Medulla oblongata (tissue), 1 donor: ENCODE measurements around the gene FOXA2.
"Not testable (repeated sequence)": the region's sequence is repeated elsewhere in the genome, so short reads cannot be mapped to it uniquely, and the experiment has no call there.

Source experiments
- DNase-seq: peaks from one replicate; pipeline ENCODE4 v3.0.0-alpha.2; 2015; ENCODE audit errors: extremely low spot score

The FOXA2 gene

DNA sequence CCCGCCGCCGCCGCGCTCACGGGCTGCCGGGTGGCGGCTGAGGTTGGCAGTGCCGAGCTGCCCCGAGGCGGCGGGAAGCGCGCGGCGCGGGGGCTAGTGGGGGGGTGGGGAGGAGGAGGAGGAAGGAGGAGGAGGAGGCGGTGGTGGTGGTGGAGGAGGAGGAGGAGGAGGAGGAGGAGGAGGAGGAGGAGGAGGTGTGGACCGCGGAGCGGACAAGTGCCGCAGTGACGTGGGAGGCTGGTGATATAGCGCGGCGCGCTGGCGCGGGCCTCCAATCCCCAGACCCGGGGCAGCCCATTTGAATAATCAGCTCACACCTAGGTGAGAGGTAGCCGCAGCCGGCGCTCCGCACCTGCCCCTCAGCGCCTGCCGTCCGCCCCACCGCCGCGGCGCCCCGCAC lies at the start of gene FOXA2:
FOXA2 (minus strand) TSS at position 51 of the 400 bp plus-strand sequence. CDS start 294 bp downstream, outside the sequence.
- DNase-seq: no peak

DNA sequence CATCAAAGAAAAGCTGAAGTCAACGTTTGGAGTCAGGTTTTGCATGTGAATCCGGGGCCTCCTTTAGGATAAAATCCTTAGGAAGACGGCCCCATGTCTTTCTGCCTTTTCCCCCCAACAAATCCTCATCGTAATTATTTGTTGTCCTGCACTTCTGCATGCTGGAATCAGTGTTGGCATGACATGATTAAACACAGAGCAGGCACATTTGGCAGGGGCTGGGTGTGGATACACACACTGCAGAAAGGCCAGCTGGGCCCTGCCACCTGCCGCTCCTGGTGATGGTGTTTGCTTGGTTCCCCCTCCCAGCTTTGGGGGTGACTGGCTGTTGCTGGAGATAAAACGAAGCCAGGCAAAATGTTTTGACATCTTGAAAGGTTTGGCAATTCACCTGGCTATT lies 46.3 kb upstream of the FOXA2 start:
- no peak for DNase-seq

DNA sequence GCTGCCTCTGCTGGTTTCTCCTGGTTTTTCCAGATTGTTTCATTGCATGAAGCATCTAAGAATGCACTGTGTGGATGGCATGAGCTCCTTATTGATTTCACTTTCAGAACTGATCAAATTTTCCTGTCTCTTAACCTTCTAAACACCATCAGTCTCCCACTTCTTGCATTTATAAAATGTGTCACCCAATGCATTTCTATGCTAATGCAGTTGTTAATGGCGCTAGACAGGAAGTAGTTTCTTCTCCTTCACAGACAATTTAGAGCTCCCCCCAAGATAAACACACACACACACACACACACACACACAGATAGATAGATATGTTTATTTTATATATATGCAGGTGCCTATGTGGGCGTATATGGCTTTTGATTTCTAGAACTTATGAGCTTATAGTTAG lies 45.6 kb upstream of the FOXA2 start:
- DNase-seq: no peak

DNA sequence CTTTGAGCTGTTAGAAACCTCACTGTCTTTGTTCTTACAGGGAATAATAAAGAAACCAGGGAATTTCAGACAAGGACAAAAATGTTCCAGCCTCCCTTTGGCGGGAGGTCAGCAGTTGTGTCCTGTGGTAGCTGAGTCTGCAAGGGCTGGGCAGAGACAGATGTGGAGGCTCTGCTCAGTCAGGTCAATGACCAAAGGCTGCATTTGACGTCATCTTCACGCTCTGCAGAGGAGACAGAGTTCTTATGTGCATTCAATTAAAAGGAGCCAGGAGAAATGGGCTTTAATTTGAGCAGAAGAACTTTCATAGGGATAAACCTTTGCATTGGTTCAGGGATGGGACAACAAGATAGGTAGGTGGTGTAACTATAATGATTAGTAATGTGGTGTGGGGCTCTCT lies 45.1 kb upstream of the FOXA2 start:
- no peak for DNase-seq

DNA sequence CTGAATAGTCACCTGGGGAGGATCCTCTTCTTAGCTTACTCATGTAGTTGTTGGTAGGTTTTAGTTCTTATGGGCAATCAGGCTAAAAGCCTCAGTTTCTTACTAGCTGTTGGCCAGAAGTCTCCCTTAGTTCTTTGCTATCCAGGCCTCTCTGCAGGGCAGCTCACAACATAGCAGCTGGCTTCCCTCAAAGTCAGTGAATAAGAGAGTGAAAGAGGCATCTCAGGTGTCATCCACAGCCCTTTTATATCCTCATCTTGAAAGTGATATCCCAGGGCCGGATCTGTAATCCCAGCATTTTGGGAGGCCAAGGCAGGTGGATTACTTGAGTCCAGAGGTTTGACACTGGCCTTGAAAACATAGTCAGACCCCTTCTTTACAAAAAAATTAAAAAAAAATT lies 42.1 kb upstream of the FOXA2 start:
- no peak for DNase-seq

DNA sequence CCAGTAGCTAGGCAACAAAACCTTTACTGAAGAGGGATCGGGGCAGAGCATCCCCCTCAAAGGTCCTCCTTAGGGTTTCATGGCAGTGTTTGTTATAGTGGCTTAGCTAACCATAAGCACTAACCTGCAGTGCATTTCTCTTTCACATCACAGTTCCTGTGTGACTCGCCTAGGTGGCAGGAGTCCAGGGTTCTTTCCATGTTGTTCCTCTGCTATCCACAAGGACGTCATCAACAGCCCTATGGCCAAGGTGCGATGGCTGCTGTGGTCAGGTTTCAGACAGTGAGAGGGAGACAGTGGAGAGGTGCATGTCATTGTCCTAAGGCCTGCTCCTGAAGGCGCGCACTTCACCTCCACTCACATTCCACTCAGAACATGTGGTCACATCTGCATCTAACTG lies 38.8 kb upstream of the FOXA2 start:
- no peak for DNase-seq

DNA sequence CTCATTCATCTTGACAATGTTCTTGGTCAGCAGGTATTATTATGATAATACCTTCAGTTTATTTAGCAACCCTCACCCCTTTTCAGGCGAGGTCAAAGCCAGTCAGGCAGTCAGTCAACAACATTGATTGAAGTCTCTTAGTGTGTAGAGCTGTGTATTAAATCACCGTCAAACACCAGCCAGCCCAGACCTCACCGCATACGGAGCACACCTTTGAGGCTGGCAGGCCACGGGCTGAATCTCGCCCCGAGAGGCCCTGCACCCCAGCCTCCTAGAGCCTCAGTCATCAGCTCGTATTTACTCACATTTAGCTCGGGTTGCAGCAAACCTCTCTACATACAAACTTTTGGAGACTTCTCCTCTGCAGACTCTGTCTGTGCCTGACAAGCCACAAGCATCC lies 36.0 kb upstream of the FOXA2 start:
- DNase-seq: no peak

DNA sequence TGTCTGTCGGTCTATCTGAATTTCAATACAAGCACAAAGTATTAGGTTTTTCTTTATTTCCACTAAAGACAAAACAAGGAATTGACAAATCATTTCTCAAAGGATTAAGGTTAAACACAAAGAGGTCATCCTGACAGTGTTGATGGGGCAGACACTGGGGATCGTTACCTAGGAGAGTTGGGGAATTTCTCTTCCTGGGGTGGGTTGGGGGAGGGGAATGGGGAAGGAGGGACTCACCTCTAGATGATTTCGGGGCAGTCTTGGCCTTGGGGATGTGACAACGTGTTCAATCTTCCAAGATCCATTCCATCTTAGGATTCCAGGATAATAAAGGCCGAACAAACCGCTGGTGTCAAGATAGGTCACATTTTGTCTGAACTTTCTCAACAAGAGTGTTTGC lies 35.4 kb upstream of the FOXA2 start:
- DNase-seq: no peak

DNA sequence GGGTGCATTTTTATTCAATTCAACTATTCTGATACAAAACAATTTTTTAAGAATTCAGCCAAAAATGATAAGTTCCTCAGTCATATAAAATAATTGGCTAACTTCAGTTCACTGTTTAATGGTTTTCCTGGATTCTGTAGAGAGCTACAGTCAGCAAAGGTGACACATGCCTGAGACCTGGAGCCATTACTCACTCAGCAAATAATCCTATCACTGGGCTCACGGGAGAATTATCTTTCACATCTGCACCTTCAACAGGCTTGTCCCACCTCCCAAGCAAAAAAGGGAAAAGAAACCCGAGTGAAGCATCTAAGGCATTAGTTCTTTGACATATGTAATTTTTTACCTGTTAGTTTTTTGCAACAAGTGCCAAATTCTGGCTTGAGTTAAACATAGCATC lies 34.9 kb upstream of the FOXA2 start:
- no peak for DNase-seq

DNA sequence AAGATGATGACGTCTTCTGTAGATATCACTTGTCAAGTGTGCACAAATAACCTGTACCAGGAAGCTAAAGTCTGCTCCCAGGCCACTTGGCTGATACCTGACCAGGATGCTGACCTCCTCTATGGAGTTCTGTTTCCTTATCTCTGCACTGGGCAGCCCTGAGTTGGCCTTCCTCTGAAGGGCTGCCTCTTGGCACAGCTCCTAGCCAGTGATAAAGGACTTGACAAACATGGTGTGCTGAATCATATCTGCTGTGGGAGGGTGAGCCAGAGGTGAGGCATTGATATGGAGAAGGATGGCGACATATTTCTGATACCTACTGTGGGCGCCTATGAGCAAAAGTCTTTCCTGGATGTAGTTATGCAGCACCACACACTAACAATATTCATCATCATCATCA lies 32.8 kb upstream of the FOXA2 start:
- no peak for DNase-seq

DNA sequence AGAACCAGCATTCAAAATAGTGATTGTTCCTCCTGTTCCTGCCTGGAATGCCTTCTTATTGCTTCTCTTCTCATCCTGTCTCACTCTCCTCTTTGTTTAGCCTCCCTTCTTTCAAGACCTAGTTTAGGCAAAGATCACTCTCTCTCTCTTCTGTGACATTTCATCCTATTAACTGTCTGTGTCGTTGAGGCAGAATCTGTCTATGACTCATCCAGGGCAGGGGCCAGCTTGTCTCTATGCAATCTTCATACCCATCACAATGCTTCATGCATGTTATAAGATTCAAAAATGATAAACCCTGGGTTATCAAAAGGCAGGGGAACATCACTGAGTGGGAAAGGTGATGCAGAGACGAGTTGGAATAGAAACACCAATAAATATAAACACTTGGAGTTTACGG lies 32.2 kb upstream of the FOXA2 start:
- no peak for DNase-seq

DNA sequence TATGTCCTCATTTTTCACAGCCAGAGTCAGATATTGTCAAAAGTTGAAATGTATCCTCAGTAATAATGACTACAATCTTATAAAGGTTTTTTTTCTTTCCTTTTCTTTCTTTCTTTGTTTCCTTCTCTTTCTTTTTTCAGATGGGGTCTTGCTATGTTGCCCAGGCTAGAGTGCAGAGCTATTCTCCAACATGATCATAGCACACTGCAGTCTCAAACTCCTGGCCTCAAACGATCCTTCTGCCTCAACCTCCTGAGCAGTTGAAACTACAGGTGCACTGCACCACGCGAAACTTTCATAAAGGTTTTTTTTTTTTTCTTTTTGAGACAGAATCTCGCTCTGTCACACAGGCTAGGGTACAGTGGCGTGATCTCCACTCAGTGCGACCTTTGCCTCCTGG lies 31.1 kb upstream of the FOXA2 start:
- no peak for DNase-seq

DNA sequence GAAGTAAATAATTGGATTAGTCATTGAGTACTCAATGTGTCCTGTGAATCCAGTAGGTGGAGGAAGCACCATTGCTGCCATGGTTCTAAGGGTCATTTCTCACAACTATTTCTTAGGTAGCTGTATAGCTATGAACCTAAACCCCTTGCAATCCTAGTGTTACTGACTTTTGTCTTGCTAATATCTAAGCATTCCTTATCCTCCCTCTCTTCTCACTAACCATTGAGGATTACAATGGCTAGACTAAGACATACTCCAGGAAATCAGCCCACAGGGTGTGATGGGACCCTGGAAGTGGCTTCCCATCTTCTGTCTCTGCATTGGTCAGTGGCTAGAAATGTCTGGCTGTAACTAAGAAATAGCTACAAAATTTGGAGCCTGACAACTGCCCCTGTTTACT lies 27.3 kb upstream of the FOXA2 start:
- DNase-seq: no peak

DNA sequence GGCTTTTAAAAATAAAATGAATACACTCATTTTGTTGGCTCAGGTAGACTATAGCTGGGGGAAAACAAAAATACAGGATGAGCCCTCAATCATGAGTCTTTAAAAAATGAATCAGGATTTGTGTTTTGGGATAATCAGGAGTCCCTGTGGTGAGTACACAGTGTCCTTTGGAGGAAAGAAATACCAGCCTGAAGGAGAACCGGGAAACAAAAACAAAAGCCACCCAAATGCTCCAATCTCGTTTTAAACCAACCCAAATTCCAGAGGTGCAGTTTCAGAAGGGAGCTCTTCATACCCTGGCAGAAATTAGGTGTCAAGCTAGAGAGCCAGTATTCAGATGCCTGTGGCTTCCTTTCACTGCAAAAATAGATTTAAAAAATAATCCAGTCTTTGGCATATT lies 23.3 kb upstream of the FOXA2 start:
- DNase-seq: no peak

DNA sequence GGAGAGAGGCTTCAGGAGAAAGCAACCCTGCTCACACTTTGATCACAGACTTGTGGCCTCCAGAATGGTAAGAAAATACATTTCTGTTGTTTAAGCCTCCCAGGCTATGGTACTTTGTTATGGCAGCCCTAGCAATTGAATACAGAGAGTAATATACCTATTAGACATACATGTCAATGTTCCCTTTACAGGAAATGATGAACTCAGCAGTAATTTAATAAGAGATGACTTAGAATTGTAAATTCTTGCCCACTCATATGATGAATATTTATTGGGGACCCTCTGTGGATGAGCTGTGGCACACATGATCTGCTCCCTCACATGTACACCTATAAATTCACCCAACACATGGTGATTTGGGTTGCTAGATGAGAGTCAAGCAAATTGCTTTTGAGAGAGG lies 20.4 kb upstream of the FOXA2 start:
- no peak for DNase-seq

DNA sequence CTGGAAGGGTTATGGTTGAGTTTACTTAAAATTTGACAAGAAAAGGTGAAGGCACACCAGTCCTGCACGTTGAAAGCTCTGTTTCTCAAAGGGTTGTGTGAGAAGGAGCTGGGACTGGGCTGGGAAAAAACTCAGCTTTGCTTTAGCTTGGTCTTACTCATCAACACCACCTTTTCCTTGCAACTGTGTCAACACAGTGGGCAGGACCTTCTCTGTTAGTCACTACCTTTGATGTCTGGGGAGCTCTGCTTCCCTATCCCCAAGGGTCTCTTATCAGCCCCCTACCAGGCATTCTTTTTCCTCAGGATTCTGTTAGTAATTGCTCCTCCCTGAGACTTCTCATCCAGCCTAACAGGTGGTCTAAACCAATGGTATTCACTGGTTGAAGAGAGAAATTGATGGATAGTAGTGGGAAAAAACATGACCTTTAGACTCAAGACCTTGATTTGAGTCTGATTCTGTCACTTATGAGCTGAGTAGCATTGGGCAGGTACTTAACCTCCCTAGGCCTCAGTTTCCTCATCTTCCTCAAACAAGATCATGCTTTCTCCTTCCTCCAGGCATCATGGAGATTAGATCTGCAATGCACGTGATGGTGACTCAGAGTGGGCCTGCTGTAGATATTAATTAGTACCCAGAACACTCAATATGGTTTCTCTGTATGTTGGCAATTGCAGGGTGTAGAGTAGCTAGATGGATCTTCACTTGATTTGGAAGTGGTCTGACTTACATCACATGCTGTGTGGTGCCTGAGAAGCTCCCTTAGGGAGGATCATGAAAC lies 17.2 kb upstream of the FOXA2 start:
- DNase-seq: no peak

DNA sequence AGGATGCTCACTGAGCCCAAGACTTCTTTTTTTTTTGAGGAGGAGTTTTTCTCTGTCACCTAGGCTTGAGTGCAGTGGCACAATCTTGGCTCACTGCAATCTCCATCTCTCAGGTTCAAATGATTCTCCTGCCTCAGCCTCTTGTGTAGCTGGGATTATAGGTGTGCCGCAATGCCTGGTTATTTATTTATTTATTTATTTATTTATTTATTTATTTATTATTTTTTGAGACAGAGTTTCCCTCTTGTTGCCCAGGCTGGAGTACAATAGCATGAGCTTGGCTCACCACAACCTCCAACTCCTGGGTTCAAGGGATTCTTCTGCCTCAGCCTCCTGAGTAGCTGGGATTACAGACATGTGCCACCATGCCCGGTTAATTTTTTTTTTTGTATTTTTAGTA lies 14.9 kb upstream of the FOXA2 start:
- not testable (repeated sequence) for DNase-seq

DNA sequence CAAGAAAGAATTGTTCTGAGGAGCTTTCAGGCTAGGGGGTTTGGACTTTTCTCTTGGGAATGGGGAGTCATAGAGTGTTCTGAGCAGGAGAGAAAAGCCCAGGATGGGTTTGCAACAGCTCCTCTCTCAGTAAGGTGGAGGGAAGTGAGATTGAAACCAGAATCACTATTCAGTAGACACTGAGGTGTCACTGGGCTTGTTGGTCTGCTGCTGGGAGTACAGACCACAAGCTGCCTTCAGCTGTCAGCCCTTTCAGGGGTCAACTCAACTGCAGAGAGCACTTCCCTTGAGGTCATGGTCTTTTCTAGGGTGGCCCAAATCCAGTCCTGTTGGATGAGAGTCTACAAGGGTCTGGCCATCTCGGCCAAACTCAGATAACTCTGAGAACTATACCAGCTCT lies 12.9 kb upstream of the FOXA2 start:
- DNase-seq: no peak

DNA sequence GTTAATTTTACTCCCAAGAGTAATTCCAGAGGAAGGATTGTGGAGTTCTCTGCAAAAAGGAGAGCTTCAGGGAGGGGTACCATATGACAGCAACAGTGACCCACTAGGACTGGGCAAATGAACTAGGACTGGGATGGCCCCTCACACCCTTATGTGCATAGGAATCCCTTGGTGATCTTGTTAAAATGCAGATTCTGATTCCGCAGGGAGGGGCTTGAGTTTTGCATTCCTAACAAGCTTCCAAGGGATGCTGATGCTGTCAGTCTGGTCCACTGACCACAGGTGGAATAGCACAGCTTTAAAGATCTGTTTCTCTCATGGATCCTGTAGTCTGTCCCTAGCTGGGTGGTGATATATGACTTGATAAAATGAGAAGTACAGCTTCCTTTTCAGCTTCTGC lies 6.3 kb upstream of the FOXA2 start:
- no peak for DNase-seq

DNA sequence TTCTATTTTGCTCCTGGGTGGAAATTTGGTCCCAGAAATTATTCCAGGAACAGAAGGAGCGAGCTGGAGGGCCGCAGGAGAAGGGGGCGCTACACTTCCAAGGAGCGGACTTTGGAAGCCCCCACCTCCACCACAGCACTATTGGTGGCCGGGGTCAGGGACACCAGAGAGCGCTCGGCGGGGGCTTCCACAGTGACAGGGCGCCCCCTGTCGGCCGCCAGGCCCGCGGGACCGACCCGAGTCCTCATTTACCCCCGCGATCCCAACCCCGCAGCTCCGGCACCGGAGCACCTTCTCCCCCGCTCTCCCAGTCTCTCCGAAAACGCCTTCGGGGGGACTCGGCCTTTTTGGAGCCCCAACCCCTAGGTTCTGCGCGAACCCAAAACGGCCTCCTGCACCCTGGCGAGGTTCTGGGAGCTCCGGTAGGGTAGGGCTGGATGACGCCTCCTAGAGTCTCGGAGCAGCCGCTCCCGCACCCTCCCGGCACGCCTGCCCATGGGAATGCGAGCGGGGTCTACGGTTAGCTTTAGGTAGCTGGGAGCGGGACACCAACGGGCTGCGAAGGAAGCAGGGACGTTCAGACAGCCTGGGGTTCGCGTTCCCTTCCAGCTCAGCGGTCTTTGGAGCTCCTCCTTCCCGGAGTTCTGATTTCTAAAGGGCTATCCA lies 2.4 kb upstream of the FOXA2 start:
- peak; percentile 21 for DNase-seq

DNA sequence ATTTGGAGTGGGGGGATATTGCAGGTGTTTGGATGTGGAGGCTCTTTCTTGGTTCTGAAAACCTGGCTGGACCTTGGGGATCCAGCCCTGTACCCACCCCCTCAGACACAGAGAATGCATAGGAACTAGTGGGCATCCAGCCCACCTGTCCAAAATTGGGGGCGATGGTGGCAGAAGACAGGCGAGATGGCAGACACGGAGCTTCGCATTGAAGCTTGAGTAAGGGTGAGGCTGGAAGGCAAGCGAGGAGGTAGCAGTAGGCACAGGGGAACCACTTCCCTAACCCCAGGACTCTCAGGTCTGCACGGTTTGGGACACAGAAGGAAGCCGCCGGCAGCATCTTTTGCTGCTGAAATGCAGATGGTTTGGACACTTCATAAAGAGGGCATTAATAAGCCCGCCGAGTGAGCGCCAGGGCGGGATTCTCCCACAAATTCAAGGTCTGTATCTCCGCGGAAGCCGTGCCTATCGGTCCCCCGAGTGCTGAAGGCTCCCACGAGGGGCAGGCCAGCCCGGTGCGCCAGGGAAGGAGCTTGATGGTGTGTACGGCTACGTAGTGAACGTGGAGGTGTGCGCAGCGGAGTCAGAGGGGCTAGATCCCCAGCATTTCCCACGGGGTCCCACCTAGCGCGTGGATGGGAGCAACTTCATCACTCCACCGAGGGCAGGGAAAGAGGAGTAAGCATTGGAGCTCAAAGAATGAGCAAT lies 1.6 kb upstream of the FOXA2 start:
- DNase-seq: no peak

DNA sequence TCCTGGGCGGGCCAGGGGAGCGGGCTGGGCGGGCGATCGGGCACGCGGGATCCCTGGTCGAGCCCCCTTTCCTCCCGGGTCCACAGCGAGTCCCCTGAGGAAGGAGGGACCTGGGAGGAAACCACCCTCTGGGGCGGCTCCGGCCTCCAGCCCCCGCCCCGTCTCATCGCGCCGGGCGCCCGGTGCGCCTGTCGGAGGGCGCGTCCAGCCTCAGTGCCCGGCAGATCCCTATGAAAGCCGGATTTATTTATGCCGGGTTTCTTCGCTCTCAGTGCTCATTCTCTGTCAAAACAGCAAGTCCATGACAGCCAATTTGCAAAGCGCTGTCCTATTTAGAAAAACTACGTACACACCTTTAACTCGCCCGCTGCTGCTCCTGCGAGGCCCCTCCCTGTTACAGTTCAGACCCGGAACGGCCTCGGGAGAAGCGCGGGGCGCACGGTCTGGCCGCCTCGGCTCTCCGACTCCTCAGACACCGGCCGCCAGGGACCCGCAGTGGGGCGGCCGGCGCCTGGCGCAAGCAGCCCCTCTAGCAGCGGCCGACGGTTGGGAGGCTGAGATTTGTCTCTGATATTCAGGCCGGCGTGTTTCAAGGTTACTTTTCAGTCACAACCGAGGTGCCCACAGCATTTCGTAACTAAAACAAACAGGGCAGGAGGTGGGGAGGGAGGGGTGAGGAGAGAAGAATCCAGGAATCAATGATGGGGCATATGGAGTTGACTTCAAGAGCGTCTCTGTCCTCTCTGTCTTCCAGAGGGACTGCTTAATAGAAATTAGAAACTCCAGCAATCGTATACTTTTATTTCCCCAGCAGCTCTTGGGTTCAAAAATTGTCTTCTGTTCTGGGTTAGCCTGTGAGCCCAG lies 782 bp upstream of the FOXA2 start:
- DNase-seq: no peak
